ENCODE data around the gene SSH2.
"Not testable (repeated sequence)": the region's sequence is repeated elsewhere in the genome, so short reads cannot be mapped to it uniquely, and the experiment has no call there.

DNA sequence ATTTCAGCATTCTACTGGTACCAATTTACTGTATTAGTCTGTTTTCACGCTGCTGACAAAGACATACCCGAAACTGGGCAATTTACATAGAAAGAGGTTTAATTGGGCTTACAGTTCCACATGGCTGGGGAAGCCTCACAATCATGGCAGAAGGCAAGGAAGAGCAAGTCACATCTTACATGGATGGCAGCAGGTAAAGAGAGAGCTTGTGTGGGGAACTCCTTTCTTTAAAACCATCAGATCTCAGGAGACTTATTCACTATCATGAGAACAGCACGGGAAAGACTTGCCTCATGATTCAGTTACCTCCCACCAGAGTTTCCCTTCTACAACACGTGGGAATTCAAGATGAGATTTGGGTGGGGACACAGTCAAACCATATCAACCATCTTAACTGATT is 72.9 kb downstream of the SSH2 start:
- not testable (repeated sequence) for TF ChIP-seq CTCF, POLR2A (IDR thresholded peaks at IDR 0.05)
